GM19351 (cell line): Measurements from ENCODE around the gene SOD1.

Experiments
- ATAC-seq: cut with Tn5 transposase; IDR thresholded peaks from one replicate; pipeline ENCODE4 v1.9.1; 2021; ENCODE audit warnings: mild to moderate bottlenecking, moderate library complexity; ENCODE audit not compliant: unreplicated experiment

SOD1 gene

DNA sequence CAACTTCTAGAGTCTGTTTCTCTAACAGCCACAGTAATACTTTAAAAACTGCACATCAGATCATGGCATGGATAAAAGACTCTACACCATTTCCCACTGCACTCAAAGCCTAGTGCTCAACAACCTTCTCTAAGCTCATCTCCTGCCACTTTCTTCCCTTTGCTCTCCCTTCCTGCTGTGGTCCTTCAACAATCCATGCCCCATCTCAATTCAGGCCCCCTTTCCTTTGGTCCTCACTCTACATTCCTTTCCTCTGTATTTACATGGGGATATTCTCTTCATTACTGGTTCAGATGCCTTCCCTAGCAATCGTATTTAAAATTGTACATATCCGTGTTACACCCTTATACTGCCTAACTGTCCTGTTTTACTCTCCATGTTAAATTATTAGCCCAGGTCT is 19.0 kb downstream of the SOD1 start:
- ATAC-seq, result no peak

- no peak for ATAC-seq
Measured at GRCh38 chr21:31682620-31683019, 23.1 kb downstream of the SOD1 start.

DNA sequence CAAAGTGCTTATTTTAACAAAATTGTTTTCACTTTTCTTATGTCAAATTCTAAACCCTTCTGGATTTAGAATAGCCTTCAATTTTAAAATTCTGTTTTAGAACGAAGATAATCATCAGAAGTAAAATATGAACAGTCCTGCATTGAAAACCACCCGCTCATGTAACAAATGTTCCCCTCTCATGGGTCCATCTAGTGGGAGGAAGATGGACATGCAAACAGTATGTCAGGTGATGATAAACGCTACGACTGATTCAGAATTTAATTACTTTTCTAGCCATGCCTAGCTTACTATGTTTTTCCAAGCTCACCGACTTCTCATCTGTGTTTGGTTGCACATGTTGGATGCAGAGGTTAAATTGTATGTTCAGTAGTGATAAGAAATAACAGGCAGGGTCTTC is 23.5 kb downstream of the SOD1 start:
- no peak for ATAC-seq

DNA sequence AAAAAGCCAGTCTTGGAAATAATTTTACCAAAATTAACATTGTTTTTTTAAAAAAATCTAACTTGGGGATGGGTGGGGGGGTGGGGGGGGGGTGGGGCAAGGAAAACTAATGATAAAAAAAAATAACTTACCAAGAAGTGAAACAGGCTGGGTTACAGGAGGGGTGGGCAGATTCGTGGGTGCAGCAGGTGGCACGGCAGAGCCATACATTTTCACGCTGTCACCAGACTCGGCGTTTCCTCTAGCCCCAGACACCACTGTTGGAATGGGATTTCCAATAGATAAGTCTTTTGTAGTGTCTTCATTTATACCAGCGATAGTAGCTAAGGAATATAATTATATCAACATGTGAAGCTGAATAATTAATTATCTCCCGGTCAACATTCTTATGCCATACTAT is 25.4 kb downstream of the SOD1 start:
- ATAC-seq, result no peak

DNA sequence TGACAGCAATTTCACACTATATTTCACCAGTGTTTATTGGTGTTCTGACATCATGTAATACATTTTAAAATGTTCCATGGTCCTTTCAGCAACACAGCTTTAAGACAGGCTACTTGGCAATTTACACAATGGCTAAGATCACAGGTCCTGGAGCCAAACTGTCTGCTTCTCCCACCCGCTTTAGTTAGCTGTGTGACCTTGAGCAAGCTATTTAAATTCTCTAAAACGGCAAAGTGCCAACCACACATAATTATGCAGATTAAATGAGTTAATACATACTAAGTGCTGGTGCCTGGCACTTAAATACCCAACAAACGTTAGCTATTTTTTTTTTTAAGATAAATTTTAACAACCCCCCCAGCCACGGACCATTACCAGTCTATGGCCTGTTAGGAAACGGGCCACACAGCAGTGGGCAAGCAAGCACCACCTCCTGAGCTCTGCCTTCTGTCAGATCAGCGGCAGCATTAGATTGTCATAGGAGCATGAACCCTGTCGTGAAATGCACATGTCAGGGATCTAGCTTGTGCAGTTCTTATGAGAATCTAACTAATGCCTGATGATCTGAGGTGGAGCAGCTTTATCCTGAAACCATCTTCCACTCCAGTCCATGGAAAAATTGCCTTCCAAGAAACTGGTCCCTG is 26.9 kb downstream of the SOD1 start:
- ATAC-seq, result no peak

- no peak for ATAC-seq
Measured at GRCh38 chr21:31687108-31687507, 27.6 kb downstream of the SOD1 start.

- ATAC-seq, result no peak
Measured at GRCh38 chr21:31688603-31689368, 29.3 kb downstream of the SOD1 start.

GRCh38 chr21:31693222-31693621 is 33.7 kb downstream of the SOD1 start:
- ATAC-seq, result no peak

DNA sequence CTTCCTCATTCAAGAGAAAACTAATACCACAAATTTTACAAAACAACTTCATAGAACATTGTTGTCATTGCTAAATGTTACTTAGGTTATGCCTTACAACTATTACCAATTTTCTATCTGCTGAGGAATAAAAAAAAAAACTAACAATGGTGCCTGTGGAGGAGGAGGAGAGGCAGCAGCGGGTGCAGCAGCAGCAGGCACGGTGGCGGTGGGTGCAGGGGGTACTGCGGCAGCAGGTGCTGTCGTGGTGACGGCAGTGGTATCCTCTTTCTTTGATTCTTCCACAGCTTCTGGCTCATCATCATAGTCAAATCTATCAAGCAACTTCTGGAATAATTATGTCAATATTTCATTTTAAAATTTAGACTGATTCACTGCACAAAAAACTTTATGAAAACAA is 36.9 kb downstream of the SOD1 start:
- no peak for ATAC-seq

DNA sequence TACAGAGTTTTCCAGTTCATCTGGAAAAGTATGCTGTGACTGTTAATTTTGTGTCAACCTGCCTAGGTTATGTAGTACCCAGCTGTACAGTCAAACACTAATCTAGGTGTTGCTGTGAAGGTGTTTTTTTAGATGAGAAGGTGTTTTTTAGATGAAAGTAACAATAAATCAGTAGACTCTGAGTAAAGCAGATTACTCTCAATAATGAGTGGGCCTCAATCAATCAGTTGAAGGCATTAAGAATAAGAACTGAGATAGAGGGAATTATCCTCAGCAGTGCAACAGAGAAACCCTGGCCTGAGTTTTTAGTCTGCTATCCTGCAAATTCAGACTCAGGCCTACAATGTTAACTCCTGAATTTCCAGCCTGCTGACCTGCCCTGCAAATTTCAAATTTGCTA is 39.0 kb downstream of the SOD1 start:
- ATAC-seq, result no peak

- no peak for ATAC-seq
Measured at GRCh38 chr21:31700040-31700439, 40.5 kb downstream of the SOD1 start.

GRCh38 chr21:31706562-31706961 is 47.1 kb downstream of the SOD1 start:
- ATAC-seq, result no peak

DNA sequence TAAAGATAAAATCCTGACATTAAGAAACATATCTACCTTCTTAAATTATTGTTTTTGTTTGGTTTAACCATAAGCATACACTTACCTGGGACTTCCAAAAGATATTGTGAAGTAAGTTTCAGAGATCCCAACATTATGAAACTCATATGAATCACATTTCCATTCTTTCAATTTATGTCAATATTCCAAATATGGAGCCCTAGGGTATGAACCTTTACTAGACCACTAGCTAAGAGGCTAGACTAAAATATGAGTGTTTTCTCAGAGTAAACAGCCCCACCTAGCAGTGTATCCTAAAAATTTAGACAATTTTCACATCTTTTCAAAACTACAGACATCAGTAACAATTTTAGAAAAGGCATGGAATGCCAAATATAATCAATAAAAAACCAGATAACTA is 48.0 kb downstream of the SOD1 start:
- ATAC-seq, result no peak

DNA sequence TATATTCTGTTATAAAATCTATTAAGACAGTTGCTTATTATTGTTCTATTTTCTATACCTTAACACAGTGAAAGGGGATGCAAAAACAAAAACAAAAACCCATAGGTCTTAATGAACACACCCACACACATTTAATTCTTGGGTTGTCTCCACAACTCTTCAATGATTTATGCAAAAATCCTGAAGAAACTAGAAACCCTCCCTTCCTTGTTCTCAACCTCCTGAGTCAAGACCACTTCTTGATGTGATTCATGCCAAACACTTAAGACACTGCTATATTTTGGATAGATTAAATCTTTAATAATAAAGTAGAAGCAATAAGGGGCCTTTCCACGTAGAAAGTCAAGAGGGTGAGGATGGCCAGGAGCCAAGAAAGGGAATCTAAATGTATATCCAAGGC is 49.0 kb downstream of the SOD1 start:
- no peak for ATAC-seq

- no peak for ATAC-seq
Measured at GRCh38 chr21:31710586-31710985, 51.1 kb downstream of the SOD1 start.

GRCh38 chr21:31711326-31711725 is 51.8 kb downstream of the SOD1 start:
- ATAC-seq, result no peak

- ATAC-seq, result no peak
Measured at GRCh38 chr21:31711745-31712285, 52.3 kb downstream of the SOD1 start.

- ATAC-seq, result no peak
Measured at GRCh38 chr21:31713115-31713514, 53.6 kb downstream of the SOD1 start.

GRCh38 chr21:31713973-31714740 is 54.7 kb downstream of the SOD1 start:
- ATAC-seq, result peak; percentile 74

DNA sequence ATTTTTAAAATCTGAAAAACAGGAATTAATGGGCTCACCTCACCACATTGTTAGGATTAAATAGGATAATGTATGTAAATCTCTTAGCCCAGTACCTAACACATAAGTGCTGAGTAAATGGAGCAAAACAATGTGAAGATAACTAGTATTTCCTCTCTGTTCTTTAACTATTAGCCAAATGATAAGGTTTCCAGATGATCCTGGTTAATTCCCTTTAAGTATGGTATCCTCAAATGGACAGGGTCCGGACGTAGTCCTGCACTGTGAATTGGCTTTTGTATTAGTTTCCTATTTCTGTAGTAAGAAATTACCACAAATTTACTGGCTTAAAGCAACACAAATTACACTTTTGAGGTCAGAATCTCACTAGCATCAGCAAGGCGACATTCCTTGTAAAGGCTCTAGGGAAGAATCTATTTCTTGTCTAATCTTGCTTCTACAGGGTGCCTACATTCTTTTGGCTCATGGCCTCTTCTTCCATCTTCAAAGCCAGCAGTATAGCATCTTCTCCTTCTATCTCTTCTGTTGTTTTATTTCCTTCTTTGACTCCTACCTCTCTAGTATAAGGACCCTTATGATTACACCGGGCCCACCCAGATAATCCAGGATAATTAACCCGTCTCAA is 55.4 kb downstream of the SOD1 start:
- no peak for ATAC-seq

DNA sequence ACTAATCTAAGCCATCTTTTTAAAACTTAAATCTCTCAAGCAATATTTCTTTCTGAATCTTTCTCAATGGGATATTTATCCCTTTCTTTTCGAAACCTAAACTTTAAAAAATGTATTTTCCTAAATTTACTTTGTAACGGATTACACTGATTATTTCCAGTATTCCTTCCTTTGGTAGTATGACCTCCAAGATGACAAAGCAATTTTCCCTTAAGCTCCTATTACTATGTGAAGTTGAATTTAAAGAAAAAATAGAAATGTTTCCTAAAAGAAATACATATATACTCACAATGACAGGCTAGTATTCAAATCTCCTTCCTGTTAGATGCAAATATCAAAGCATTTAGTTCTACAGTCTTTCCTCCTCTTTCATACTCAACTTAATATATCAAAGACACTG is 56.6 kb downstream of the SOD1 start:
- ATAC-seq, result no peak
